Heart right ventricle (tissue), 16 donors: ENCODE data around the gene CD2. TPM values are rescaled to one million over a fixed set of nuclear protein-coding genes. Genes with fewer than 3 reads are reported as not detected.

Source experiments
- ATAC-seq, 8 donors: fragments of 200-7000 bp; cut with Tn5 transposase; one replicate each; pipeline ENCODE4 v1.9.1; 2020; ENCODE audit warnings: mild to moderate bottlenecking in 8 of 8, moderate library complexity in 8 of 8, moderate number of reproducible peaks in 1 of 8
- DNase-seq, 2 donors: peaks; one replicate each; pipeline ENCODE4 v3.0.0-alpha.2; 2020
- H3K27ac ChIP-seq, 10 donors: fragments of 200-600 bp; sonication (generic) in 2 of 10; one replicate each; pipeline versions ENCODE4 v1.5.0 to v1.8.0; 2020 to 2022; ENCODE audit warnings: mild to moderate bottlenecking in 3 of 10
- H3K27me3 ChIP-seq, 7 donors: fragments of 200-600 bp; one replicate each; pipeline ENCODE4 v1.8.0; 2021 to 2022; ENCODE audit warnings: mild to moderate bottlenecking in 2 of 7
- H3K36me3 ChIP-seq, 9 donors: fragments of 200-600 bp; sonication (generic) in 1 of 9; one replicate each; pipeline versions ENCODE4 v1.5.0 to v1.8.0; 2020 to 2022; ENCODE audit warnings: mild to moderate bottlenecking in 2 of 9
- H3K4me1 ChIP-seq, 9 donors: fragments of 200-600 bp; sonication (generic) in 1 of 9; one replicate each; pipeline versions ENCODE4 v1.5.0 to v1.8.0; 2020 to 2022; ENCODE audit warnings: mild to moderate bottlenecking in 4 of 9
- H3K4me3 ChIP-seq, 10 donors: fragments of 200-600 bp; sonication (generic) in 2 of 10; one replicate each; pipeline versions ENCODE4 v1.5.0 to v1.8.0; 2020 to 2022; ENCODE audit warnings: mild to moderate bottlenecking in 7 of 10, moderate library complexity in 2 of 10
- H3K9me3 ChIP-seq, 11 donors: fragments of 200-600 bp in 10 of 11; sonication (generic) in 2 of 11; one replicate each; pipeline versions ENCODE4 v1.5.0 to v1.8.0; 2013 to 2022; ENCODE audit warnings: mild to moderate bottlenecking in 2 of 11, control low read depth in 1 of 11, moderate library complexity in 1 of 11
- CTCF ChIP-seq, 9 donors: fragments of 200-600 bp; sonication (generic) in 2 of 9; IDR thresholded peaks; one replicate each; pipeline versions ENCODE4 v1.5.0 to v1.8.0; 2021 to 2022; ENCODE audit warnings: antibody characterized with exemption in 9 of 9, mild to moderate bottlenecking in 5 of 9, moderate library complexity in 1 of 9
- WGBS, 2 donors: extraction: QIAGEN DNeasy Blood & Tissue Kit; methylation state at CpG; one replicate each; pipeline ENCODE4 v1.1.7; 2013; ENCODE audit warnings: inconsistent platforms in 1 of 2; 5-methylcytosine and 5-hydroxymethylcytosine counted together
- intact Hi-C, 10 donors: fragments of 100-400 bp; cut with DNase I; formaldehyde crosslinking; loops; one replicate each; pipeline versions ENCODE4 v1.11.1 to v1.14.2; 2022
- polyA plus RNA-seq, 2 donors: library from polyadenylated mRNA; stranded (reverse); fragments of 200-250 nt; gene quantifications; one replicate each; pipeline ENCODE4 v1.2.3, GENCODE V29; 2013
- total RNA-seq, 10 donors: library from RNA; stranded (reverse); fragmentation: NEBNext Ultra II Directional in 3 of 10; extraction: Animal tissue kit (Norgen Biotek cat#: 25700) in 3 of 10; gene quantifications; one replicate each; pipeline versions ENCODE4 v1.2.1 to v1.2.4, GENCODE V29; 2021 to 2023
- donor health status: Arrhythmogenic right ventricular cardiomyopathy.
- donor health status: ischemic (EF 13 %, LVEDD 7.1; RV severe dilation, severe dysfunction).
- donor health status: healthy with polysubstance abuse.
- donor health status: DM: no; HTN: yes; CAD: no.
- donor health status: DM: no; HTN: no; CAD: no.
- donor health status: ischemic (EF 25% LVEDD 6.9; RV normal size, moderate dysfunction).
- donor health status: ischemic (EF 25% LVEDD 5.7; RV mildly dilated, moderate dysfunction).
- donor health status: healthy.
- donor health status: DM: yes; HTN: yes; CAD: no.
- donor health status: Ischemic cardiomyopathy.
- donor health status: ischemic (EF 35%, LVEDD 5.7; RV mildly dilated, moderate dysfunction).
- donor health status: nonischemic (EF 11% LVEDD 7.7; RV severe dilation, severe dysfunction).
- donor health status: DM: yes; HTN: yes; CAD: no.
- donor health status: PGD.
- donor health status: ischemic (EF 29% LVEDD 5.4; RV normal size, mild dysfunction).
- donor health status: nonischemic (EF 23%, LVEDD 6.1; RV moderate dilation, normal function).

CD2 gene
- total and polyA plus RNA-seq, 12 donors = 0.20 to 6.5 (median 1.0) TPM; not detected in 3

GRCh38 chr1:116770625-116771024 is 16.4 kb downstream of the CD2 start:
- H3K36me3 ChIP-seq = no peaks in the 10 kb centered on the region
- intact Hi-C loops = no loop called here
- peaks cover 0 to 14% (median 0%) of the 10 kb centered on the region in 11 donors for H3K9me3 ChIP-seq
- ATAC-seq (no peak), DNase-seq (no peak)
- H3K27ac ChIP-seq = peak overlapping the region in 1 of 10 donors; percentile 80
- WGBS, 2 donors = 84 to 85% methylated on average over 5 of the region's 5 CpGs
- no peak for TF ChIP-seq CTCF (IDR thresholded peaks at IDR 0.05)
- peaks cover 0 to 10% (median 0%) of the 10 kb centered on the region in 7 donors for H3K27me3 ChIP-seq
- peaks cover 0 to 40% (median 0%) of the 10 kb centered on the region in 9 donors for H3K4me1 ChIP-seq
- no peak overlapping the region for H3K4me3 ChIP-seq

GRCh38 chr1:116771997-116772647 is 17.9 kb downstream of the CD2 start:
- WGBS, 2 donors = 80 to 88% methylated on average over 2 of the region's 2 CpGs
- H3K27ac ChIP-seq = peak overlapping the region in 1 of 10 donors; percentile 14
- peaks cover 0 to 13% (median 0%) of the 10 kb centered on the region in 7 donors for H3K27me3 ChIP-seq
- intact Hi-C loops = no loop called here
- no peak for TF ChIP-seq CTCF (IDR thresholded peaks at IDR 0.05)
- no peak for ATAC-seq
- peaks cover 0 to 40% (median 0%) of the 10 kb centered on the region in 9 donors for H3K4me1 ChIP-seq
- H3K9me3 ChIP-seq = peaks cover 0 to 14% (median 0%) of the 10 kb centered on the region in 11 donors
- H3K36me3 ChIP-seq = no peaks in the 10 kb centered on the region
- DNase-seq = no peak
- H3K4me3 ChIP-seq = no peak overlapping the region

DNA sequence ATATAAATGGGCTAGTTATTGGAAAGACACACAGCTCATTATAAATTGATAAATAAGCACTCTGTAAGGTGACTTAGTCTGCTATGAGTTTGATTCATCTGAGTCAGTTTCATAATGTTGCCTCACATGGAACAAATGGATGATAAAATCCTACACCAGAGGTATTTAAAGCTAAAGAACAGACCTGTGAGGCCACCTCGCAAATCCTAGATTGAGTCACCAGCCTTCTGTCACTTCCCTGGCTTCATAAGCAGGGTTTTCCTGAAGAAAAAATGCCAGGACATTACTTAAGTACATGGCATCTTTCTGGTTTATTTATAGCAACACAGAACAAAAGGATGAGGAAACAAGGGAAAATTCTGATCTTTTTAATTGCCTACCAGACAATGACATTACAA is 18.4 kb downstream of the CD2 start:
- Histone ChIP-seq H3K36me3 (no peaks in the 10 kb centered on the region), H3K4me3 (no peak overlapping the region), H3K4me1 (peaks cover 0 to 38% (median 0%) of the 10 kb centered on the region in 9 donors), H3K27ac (no peak overlapping the region), H3K27me3 (peaks cover 0 to 13% (median 0%) of the 10 kb centered on the region in 7 donors), H3K9me3 (peaks cover 0 to 14% (median 0%) of the 10 kb centered on the region in 11 donors)
- WGBS, 2 donors = 45 to 67% methylated on average over 1 of the region's 1 CpG
- no peak for TF ChIP-seq CTCF (IDR thresholded peaks at IDR 0.05)
- no peak for DNase-seq
- no peak for ATAC-seq
- intact Hi-C loops = no loop called here

DNA sequence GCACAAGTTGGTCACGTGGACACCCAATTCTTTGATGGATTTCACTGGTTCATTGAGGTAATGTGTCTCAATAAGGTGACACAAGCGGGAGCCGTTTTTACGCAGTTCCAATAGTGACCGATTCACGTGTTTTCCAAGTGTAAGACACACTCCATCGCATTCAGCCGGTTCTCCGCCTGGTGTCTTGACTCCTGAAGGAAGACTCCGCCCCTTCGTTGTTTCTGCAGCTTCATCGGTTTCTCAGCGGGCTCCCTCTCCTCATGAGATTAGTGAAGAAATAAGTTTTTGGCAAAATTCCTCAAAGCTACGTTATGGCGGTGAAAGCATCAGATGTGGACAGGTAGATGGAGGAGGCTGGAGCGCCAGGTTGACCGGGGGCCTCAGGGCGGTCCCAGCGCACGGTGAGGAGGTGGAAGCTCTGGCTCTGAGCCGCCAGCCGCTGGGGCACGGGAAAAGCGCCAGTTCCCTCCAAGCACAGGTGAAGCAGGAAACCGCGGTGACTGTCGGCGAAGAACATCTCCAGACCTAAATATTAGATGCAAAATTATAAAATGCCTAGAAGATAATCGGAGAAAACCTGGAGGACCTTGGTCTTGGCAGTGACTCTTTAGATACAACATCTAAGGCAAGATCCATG is 21.0 kb downstream of the CD2 start:
- H3K4me3 ChIP-seq = no peak overlapping the region
- H3K36me3 ChIP-seq = no peaks in the 10 kb centered on the region
- H3K9me3 ChIP-seq = peaks cover 0 to 14% (median 0%) of the 10 kb centered on the region in 11 donors
- intact Hi-C loops = no loop called here
- ATAC-seq (no peak), DNase-seq (no peak)
- peaks cover 0 to 13% (median 0%) of the 10 kb centered on the region in 9 donors for H3K4me1 ChIP-seq
- no peak overlapping the region for H3K27ac ChIP-seq
- H3K27me3 ChIP-seq = peaks cover 0 to 13% (median 4%) of the 10 kb centered on the region in 7 donors
- 70 to 77% methylated on average over 29 of the region's 29 CpGs for WGBS, 2 donors
- TF ChIP-seq CTCF (IDR thresholded peaks at IDR 0.05) = no peak
